Stimulated activated CD8-positive, alpha-beta memory T cell treated with anti-CD3 and anti-CD28 coated beads, Interleukin-2, amount 100 ng/mL, for 1 hour (primary cell): Measurements from ENCODE around the gene RNU1-1.
"Not testable (repeated sequence)": the region's sequence is repeated elsewhere in the genome, so short reads cannot be mapped to it uniquely, and the experiment has no call there.

ENCODE experiments used
- DNase-seq, 2 donors: peaks; one replicate each; pipeline ENCODE4 v3.0.0-alpha.2; 2020; ENCODE audit warnings: low read depth in 2 of 2

The RNU1-1 gene

GRCh38 chr1:16514107-16515055 is at the start of gene RNU1-1:
Gene RNU1-1, minus strand, starts transcription at chr1:16514285.
- DNase-seq = peak; percentile 50 to 54

- not testable (repeated sequence) for DNase-seq
Measured at GRCh38 chr1:16561035-16561434, 47.0 kb upstream of the RNU1-1 start.

- not testable (repeated sequence) for DNase-seq
Measured at GRCh38 chr1:16560498-16560897, 46.4 kb upstream of the RNU1-1 start.

DNA sequence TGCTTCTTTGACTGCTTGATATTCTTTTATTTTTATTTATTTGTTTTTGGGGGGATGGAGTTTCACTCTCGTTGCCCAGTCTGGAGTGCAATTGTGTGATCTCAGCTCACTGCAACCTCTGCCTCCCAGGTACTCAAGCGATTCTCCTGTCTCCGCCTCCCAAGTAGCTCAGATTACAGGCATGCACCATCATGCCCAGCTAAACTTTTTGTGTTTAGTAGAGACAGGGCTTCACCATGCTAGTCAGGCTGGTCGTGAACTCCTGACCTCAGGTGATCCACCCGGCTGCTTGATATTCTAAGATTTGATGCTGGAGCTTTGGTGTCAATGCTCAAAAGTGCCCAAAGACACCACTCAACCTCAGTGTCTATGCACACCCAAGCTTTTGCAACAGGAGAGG is 45.6 kb upstream of the RNU1-1 start:
- not testable (repeated sequence) for DNase-seq

DNA sequence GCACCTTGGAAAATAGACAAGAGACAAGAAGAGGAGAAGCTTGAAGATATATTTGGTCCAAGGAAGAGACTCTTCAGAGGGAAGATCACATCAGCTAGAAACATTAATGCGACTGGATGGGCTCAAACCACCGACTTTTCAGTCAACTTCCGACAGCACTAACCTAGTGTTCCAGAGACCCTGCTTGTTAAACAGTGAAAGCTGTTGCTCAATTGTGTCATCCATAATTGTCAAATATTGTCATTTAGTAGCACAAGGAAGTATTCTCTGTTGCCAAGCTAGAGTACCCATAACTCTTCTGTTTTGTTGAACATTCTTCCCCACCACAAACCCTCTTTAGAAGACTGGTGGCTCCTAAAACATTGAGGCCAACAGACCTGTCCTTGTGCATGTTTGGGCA is 42.9 kb upstream of the RNU1-1 start:
- DNase-seq = not testable (repeated sequence)

- not testable (repeated sequence) for DNase-seq
Measured at GRCh38 chr1:16553244-16553643, 39.2 kb upstream of the RNU1-1 start.

- not testable (repeated sequence) for DNase-seq
Measured at GRCh38 chr1:16550212-16550918, 36.3 kb upstream of the RNU1-1 start.

- not testable (repeated sequence) for DNase-seq
Measured at GRCh38 chr1:16549545-16549944, 35.5 kb upstream of the RNU1-1 start.

DNA sequence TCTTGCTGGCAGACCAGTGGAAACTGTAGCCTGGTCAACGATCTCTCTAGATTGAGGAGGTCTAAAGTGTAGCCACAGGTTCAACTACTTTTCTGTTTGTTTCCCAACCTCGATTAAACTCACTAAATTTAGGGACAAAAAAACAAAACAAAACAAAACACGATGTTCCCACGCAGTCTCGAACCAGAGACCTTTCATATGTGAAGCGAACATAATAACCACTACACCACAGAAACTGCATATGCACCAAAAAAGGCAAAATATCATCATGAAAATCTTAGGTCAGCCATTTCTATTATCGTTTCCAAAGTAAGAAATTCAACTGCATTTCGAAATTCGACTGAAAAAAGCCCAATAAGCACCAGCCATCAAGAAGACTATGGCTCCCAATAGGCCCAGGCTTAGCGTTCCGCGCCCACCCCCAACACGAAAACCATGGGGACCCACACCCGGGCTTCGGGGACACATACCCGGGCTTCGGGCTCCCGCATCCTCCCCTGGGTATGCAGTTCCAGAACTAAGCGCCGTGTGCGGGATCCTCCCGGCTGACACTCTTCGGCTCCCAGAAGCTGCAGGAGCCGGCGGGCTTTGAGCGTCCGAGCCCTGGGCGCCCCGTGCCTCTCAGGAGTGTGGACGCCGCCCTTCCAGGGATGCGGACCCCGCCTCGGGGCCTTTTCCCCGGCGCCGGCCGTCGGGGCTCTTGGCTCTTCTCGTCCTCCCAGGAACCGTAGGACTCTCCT is 33.6 kb upstream of the RNU1-1 start:
- DNase-seq = not testable (repeated sequence)

- not testable (repeated sequence) for DNase-seq
Measured at GRCh38 chr1:16545682-16546095, 31.6 kb upstream of the RNU1-1 start.

- DNase-seq = not testable (repeated sequence)
Measured at GRCh38 chr1:16540421-16540893, 26.4 kb upstream of the RNU1-1 start.

- DNase-seq = not testable (repeated sequence)
Measured at GRCh38 chr1:16537528-16537927, 23.4 kb upstream of the RNU1-1 start.

DNA sequence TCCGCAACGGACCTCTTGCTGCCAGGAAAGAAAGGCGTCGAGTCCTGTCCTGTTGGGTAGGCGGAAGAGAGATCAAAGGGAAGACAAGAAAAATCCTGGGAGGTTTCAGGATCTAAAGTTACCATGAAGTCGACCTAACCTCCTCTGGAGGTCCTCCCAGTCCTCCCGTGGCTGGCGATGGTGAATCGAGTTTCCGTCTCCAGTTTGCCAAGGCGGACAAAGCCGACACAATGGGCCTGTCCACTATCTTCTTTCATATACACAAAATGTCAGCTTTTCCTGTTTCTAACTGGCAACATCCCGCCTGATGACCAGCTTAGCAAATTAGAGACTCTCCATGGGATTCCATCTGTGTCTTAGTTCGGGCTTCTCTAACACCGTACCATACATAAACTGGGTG is 22.7 kb upstream of the RNU1-1 start:
- not testable (repeated sequence) for DNase-seq

- DNase-seq = not testable (repeated sequence)
Measured at GRCh38 chr1:16535898-16536297, 21.8 kb upstream of the RNU1-1 start.

- DNase-seq = not testable (repeated sequence)
Measured at GRCh38 chr1:16535487-16535886, 21.4 kb upstream of the RNU1-1 start.

DNA sequence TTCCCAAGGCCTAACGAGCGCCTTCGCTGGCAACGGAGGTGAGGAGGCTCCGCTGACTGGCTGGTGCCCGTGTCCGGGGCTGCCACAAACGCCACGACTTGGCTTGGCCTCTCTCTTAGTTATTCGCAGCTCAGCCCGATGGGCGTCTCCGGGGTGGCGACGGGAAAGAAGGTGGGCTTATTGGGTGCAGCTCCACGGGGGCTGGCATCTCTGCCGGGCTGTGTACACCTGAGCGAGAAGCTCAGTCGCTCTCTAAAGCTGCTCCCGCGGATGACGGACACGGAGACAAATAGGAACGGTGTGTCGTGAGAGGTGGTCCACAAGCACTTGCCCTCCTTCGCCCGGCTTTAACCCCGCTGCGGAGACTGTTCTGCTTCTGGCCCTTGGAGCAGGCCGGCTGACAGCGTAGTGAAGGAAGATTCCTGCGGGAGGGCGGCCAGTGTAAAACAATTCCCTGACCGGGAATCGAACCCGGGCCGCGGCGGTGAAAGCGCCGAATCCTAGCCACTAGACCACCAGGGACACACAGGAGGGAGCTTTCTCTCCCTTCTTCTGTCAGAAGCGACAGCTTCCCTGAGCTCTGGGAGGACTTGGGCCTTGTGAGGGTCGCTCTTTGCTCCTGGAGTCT is 20.9 kb upstream of the RNU1-1 start:
- not testable (repeated sequence) for DNase-seq

DNA sequence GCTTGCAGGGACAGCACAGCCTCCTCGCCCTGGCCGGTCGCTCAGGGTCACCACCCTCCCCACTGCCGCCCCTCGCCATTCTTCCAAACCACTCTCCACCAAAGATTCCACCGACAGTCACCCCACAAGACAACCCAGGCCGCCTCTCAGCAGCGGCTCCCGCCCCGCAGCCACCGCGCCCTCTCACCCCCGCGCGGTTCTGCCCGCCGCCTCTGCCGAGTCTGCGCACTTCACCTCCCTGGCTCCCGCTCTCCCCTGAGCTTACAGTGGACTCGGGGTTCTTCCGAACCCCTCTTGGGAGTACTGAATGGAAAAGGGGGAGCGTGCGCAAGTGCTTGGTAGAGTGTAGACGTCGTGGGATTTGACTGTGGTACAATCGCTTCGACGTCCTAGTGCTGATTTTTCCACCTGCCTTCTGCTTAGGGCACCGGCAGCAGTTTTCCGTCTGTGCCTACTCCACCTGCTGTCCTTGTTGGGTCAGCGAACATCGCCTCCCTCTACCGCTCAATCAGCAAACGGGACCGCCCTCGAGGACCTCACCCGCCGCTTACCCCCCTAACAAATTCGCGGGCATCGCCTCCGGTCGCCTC is 20.2 kb upstream of the RNU1-1 start:
- DNase-seq = not testable (repeated sequence)

DNA sequence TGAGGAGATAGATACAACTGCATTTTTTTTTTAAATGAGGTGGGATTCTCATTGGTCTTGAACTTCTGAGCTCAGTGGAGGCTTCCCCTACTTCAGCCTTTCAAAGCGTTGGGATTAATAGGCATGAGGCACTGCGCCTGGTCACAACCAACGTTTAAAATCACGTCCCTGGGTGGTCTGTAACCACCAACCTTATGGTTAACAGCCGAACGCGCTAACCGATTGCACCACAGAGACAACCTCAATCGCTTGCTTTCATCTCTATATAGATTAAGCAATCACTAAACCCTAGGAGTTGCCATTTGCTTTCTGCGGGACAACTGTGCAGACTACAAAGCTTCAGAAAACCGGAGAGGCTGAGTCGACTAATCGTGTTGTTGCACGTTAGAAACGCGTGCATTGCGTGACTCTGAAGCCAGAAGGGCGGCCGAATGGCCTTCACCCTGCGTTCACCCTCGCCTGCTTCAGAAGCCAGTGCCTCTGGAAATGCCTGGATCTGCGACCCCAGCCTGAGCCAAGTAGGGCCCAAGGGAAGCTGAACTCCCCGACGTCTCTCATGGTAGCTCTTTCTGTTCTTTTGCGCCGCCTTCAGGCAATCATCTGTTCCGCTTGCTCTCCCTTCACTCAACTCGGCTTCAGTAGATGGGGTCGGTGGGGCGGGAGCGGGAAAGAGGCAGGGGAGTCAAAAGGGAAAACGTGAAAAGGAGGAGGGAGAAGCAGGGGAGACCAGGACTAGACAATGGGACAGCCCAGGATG is 18.3 kb upstream of the RNU1-1 start:
- DNase-seq = not testable (repeated sequence)

GRCh38 chr1:16528338-16528737 is 14.3 kb upstream of the RNU1-1 start:
- not testable (repeated sequence) for DNase-seq

DNA sequence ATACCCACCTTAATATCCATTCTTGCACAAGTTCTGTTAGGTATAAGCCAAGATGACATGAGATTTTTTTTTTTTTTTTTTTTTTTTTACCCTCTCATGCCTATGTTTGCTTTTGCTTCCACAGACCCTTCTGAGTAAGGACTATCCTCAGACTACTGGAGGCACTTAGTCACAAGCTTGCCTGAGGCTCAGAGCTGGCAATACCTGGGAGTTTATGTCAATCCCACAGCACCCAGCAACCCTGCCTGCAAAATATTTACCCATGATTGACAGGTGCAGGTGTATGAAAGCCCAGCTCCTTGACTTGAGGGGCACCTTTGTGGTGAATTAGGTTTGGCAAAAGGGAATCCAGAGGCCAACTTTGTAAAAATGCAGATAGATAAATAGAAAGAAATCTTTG is 11.7 kb upstream of the RNU1-1 start:
- not testable (repeated sequence) for DNase-seq
